ENCODE measurements around the gene TUBE1.

TUBE1 gene

GRCh38 chr6:112032728-112033127, 54.6 kb downstream of the TUBE1 start:
- no peak for DNase-seq

GRCh38 chr6:112031960-112032359, 55.3 kb downstream of the TUBE1 start:
- DNase-seq: no peak

- no peak for DNase-seq
Observed at GRCh38 chr6:112030961-112031660, 56.2 kb downstream of the TUBE1 start.

DNA sequence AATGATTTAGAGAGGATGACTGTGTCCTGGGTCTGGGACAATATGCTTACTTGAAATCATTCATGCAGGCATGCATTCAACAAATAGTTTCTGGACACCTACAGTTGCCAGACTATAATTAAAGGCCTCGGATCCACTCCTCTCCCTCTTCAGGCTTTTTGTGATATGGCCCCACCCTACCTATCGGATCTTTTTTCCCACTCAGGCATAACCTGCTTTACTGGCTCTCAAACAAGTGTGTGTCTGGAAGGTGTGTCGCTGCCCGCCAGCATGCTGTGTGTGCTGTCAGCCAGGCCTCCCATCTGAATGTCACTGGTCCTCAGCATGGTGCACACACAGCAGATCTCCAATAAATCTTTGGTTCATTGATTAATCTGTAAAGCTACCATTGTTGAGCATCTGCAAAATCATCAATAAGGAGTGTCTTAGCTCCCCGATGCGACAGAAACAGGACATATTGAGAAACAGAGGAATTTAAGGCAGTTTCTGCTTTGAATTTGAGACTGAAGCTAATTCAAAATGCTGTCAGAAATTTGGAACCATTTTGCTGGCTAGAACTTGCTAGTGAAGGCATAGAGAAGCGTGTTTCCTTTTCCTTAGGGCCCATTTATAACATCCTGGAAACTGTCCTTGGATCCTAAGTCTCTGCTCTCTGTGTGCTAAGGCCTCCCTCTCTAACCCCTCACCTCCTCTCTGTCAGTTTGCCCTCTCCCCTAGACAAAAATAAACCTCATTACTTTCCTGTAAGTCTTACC, 56.9 kb downstream of the TUBE1 start:
- DNase-seq: no peak

GRCh38 chr6:112029045-112029822, 58.0 kb downstream of the TUBE1 start:
- DNase-seq: peak; percentile 70

DNA sequence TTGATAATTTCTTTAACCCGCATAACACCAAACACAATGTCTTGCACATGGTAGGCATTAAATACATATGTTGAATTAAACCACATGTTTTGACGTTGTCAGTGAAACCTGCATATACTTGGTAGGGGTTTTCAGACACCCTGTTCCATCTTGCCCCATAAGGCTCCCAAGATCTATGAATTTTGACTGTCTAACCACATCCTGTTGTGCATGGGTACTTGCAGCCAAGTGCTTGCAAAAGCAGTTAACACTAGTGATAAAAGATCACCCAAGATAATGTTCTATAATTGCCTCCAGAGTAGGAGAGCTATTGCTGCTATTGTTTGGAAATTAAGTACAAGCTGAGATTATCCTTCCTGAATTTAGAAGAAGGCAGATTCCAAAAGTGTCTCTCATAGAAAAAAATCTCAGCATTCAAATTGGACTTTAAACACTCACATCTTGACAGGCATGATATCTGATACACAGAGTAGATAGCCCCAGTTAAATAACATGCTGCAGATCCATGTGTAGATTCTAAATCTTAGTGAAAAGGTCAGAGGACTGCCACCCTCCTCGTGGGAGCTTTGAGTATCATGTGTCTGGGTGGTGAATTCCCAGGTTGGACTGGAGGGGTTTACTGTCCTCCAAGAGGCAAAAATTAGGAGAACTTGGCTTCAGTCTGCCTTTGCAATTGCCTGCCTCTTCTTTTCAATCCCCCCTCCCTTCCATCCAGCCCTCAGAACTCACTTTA, 59.2 kb downstream of the TUBE1 start:
- DNase-seq: peak; percentile 86

GRCh38 chr6:112026933-112027332, 60.3 kb downstream of the TUBE1 start:
- no peak for DNase-seq

DNA sequence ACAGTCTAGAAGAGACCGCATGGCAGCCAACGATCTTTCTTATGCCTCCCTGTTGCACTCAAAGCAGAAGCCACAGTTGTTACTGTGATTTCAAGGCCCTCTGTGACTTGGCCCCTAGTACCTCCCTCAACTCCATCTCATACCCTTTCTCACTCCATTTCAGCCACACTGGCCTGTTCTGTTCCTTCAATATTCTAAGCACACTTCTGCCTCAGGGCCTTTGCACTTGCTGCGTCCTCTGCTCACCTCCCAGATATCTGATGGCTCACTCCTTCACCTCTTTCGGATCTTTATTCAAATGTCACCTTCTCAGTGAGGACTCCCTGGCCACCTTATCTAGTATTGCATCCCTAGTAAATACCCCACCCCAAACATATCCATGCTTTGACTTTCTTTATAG, 62.8 kb downstream of the TUBE1 start:
- no peak for DNase-seq

- DNase-seq: no peak
Observed at GRCh38 chr6:112022749-112023148, 64.5 kb downstream of the TUBE1 start.

DNA sequence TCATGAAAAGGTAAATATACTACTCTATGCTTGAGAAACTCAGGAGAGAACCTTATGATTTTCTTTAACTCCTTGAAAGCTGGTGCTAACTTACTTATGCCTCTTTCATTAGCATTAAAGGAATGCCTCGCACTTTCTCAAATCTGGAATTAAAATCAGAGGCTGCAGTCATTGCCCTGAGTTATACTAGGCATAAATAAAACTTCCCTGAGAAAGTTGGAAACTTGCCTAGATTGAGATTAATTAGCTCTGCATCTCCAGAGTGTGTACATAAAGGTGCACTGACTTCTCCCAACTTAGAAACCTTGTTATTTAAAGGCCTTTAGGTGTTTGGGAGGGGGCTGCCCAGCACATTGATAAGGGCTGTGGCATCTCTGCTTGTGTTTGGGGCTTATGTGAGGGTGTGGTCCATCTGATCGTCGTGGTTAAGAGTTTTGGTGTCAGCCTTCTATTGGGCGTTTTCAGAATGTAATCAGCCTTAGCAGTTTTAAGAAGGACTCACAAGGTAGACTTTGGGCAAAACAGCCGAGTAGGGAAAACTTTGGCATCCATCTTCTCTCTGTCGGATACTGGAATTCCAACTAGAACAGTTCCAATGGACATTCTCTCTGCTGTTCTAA, 65.5 kb downstream of the TUBE1 start:
- no peak for DNase-seq
